22Rv1 (cell line): ENCODE results near the gene ZNF469.

Source experiments
- ZFX ChIP-seq: fragments of 450-650 bp; IDR thresholded peaks from 2 replicates; pipeline ENCODE4 v1.6.1; 2017; ENCODE audit warnings: antibody characterized with exemption, borderline replicate concordance
- TF ChIP-seq, protein P1 (sequence below): fragments of 450-650 bp; IDR thresholded peaks from 2 replicates; pipeline ENCODE4 v1.5.1; 2017; ENCODE audit warnings: mild to moderate bottlenecking

DNA sequence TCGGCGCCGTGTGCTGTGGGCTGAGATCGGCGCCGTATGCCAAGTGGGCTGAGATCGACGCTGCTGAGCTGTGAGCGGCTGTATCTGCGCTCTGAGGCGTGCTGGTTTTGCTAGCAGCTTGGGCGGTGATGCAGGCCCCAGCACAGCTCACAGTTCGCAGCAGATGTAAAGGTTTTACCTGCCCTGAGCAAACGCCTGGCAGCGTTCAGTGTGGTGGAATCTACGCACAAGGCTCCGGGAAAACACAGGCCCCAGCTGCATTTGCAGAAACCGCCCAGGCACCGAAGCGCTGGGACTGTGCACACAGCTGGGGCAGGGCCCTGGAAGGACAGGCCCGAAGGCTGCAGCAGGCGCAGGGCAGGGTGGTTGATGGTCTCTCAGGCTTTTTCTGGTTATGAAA is 8.0 kb upstream of the ZNF469 start:
- TF ChIP-seq, protein P1, sequence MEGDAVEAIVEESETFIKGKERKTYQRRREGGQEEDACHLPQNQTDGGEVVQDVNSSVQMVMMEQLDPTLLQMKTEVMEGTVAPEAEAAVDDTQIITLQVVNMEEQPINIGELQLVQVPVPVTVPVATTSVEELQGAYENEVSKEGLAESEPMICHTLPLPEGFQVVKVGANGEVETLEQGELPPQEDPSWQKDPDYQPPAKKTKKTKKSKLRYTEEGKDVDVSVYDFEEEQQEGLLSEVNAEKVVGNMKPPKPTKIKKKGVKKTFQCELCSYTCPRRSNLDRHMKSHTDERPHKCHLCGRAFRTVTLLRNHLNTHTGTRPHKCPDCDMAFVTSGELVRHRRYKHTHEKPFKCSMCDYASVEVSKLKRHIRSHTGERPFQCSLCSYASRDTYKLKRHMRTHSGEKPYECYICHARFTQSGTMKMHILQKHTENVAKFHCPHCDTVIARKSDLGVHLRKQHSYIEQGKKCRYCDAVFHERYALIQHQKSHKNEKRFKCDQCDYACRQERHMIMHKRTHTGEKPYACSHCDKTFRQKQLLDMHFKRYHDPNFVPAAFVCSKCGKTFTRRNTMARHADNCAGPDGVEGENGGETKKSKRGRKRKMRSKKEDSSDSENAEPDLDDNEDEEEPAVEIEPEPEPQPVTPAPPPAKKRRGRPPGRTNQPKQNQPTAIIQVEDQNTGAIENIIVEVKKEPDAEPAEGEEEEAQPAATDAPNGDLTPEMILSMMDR, result no peak
- TF ChIP-seq ZFX, result no peak
